ENCODE data around the gene RGS6.

- TF ChIP-seq POLR2AphosphoS5 (IDR thresholded peaks at IDR 0.05) = no peak
- TF ChIP-seq POLR2A (IDR thresholded peaks at IDR 0.05) = no peak
Observed at GRCh38 chr14:72333357-72333756, 401.1 kb downstream of the RGS6 start.
